Prostate gland (tissue), 2 donors: Measurements from ENCODE around the gene ZFHX3. TPM values are rescaled to one million over a fixed set of nuclear protein-coding genes. Genes with fewer than 3 reads are reported as not detected.

ENCODE experiments used
- DNase-seq: peaks from one replicate; pipeline ENCODE4 v3.0.0-alpha.2; 2019; ENCODE audit warnings: low spot score
- H3K27ac ChIP-seq, 2 donors: fragments of 200-600 bp; sonication (generic); 2 replicates each; pipeline ENCODE4 v1.5.1; 2017 to 2019
- H3K27me3 ChIP-seq: fragments of 200-600 bp; sonication (generic); replicated peaks from 2 replicates; pipeline ENCODE4 v1.5.1; 2019; ENCODE audit not compliant: insufficient read depth
- H3K36me3 ChIP-seq, 2 donors: fragments of 200-600 bp; sonication (generic); 1 replicate in 1 of 2; 2 replicates in 1 of 2; pipeline versions ENCODE4 v1.5.1 to v1.8.1; 2017 to 2019
- H3K4me1 ChIP-seq: fragments of 200-600 bp; sonication (generic); replicated peaks from 2 replicates; pipeline ENCODE4 v1.5.1; 2019
- H3K4me3 ChIP-seq, 2 donors: fragments of 200-600 bp; sonication (generic); 2 replicates each; pipeline ENCODE4 v1.5.1; 2017 to 2019
- H3K9me3 ChIP-seq: fragments of 200-600 bp; sonication (generic); 2 replicates; pipeline ENCODE4 v1.5.1; 2017
- CTCF ChIP-seq, 4 experiments: fragments of 200-600 bp in 2 of 4; fragments of 450-650 bp in 2 of 4; sonication (generic) in 2 of 4; IDR thresholded peaks; 1 replicate in 3 of 4; 2 replicates in 1 of 4; pipeline ENCODE4 v1.5.1; 2016 to 2019; ENCODE audit warnings: antibody characterized with exemption in 4 of 4, mild to moderate bottlenecking in 2 of 4, moderate library complexity in 2 of 4
- POLR2A ChIP-seq: fragments of 450-650 bp; IDR thresholded peaks from one replicate; pipeline ENCODE4 v1.6.1; 2016; ENCODE audit warnings: antibody characterized with exemption, mild to moderate bottlenecking
- POLR2AphosphoS5 ChIP-seq: sonication (generic); formaldehyde crosslinking; IDR thresholded peaks from one replicate; pipeline ENCODE4 v1.6.1; 2017; ENCODE audit warnings: antibody characterized with exemption
- WGBS: methylation state at CpG from one replicate; pipeline ENCODE4 v1.1.5; 2018; 5-methylcytosine and 5-hydroxymethylcytosine counted together
- intact Hi-C: fragments of 100-400 bp; cut with DNase I; formaldehyde crosslinking; loops from one replicate; pipeline ENCODE4 v1.14.2; 2022
- total RNA-seq, 2 donors: library from RNA; depleted of rRNA; stranded (reverse); fragments of >200 nt; gene quantifications; one replicate each; pipeline ENCODE4 v1.1.0, GENCODE V29; 2016

The ZFHX3 gene
- total RNA-seq, 2 donors from 2014 or later = 51.1 to 53.9 TPM

DNA sequence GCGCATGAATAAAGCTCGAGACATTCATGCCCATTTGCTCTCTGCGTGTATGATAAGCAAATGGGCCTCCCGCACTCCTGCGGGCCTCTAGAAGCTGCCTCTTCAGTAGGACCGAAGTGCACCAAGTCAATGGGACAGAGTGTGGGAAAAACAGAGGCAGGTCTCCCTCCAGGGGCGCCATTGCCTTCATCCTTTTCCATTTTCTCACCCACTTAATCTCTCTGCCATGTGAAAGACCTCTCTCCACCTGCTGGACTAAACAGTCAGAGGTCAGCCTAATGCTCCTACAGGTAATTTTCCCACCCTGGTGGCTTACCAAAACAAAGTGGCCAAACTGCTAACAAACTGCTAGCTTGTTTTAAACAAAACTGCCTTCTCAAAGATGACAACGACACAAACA lies 210.9 kb downstream of the ZFHX3 start:
- WGBS = 93% methylated on average over 8 of the region's 8 CpGs
- TF ChIP-seq CTCF (IDR thresholded peaks at IDR 0.05) = no peak
- no peak for TF ChIP-seq POLR2A
- no peak for TF ChIP-seq POLR2AphosphoS5
- H3K9me3 ChIP-seq = no peaks in the 10 kb centered on the region
- no peaks in the 10 kb centered on the region for H3K27me3 ChIP-seq
- peaks cover 11% of the 10 kb centered on the region for H3K4me1 ChIP-seq
- no peak for DNase-seq
- no peak overlapping the region for H3K4me3 ChIP-seq
- H3K27ac ChIP-seq = peak overlapping the region in 1 of 2 donors; percentile 65
- intact Hi-C loops = loop anchor here (10.0 kb wide), 1 partner anchor 332 kb away; no protein-coding TSS in a partner anchor
- no peaks in the 10 kb centered on the region for H3K36me3 ChIP-seq

DNA sequence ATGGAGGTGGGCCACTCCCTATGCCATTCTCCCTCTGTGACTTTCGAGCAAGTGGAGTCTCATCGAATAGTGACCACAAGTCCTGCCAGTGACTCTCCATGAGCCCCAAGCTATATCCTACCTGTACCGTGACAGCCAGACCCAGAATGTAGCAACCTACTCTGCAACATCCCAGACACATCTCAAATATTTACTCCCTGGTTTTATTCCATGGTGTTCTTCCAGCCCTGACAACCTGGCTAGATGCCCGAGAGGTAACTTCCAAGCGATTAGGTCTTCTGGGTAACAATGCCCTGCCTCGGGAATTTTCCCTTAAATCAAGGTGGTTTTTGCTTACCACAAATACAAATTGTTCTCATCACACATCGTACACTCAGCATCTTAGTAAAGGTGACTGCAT lies 211.7 kb downstream of the ZFHX3 start:
- peak overlapping the region in 1 of 2 donors; percentile 65 for H3K27ac ChIP-seq
- H3K27me3 ChIP-seq = no peaks in the 10 kb centered on the region
- intact Hi-C loops = loop anchor here (10.0 kb wide), 1 partner anchor 331 kb away; no protein-coding TSS in a partner anchor
- H3K9me3 ChIP-seq = no peaks in the 10 kb centered on the region
- H3K4me3 ChIP-seq = no peak overlapping the region
- WGBS = 56% methylated on average over 7 of the region's 7 CpGs
- peaks cover 6% of the 10 kb centered on the region for H3K4me1 ChIP-seq
- peak; percentile 85 for DNase-seq
- TF ChIP-seq POLR2A (no peak), CTCF (IDR thresholded peaks at IDR 0.05) (no peak), POLR2AphosphoS5 (peak; percentile 85)
- no peaks in the 10 kb centered on the region for H3K36me3 ChIP-seq

GRCh38 chr16:72835086-72835485 lies 212.8 kb downstream of the ZFHX3 start:
- no peak for TF ChIP-seq POLR2AphosphoS5
- TF ChIP-seq POLR2A = no peak
- no peak for TF ChIP-seq CTCF (IDR thresholded peaks at IDR 0.05)
- Histone ChIP-seq H3K4me1 (peaks cover 6% of the 10 kb centered on the region), H3K27ac (no peak overlapping the region), H3K4me3 (no peak overlapping the region), H3K9me3 (no peaks in the 10 kb centered on the region), H3K36me3 (no peaks in the 10 kb centered on the region), H3K27me3 (no peaks in the 10 kb centered on the region)
- intact Hi-C loops = loop anchor here (10.0 kb wide), 1 partner anchor 330 kb away; no protein-coding TSS in a partner anchor
- no peak for DNase-seq
- WGBS = 93% methylated on average over 7 of the region's 7 CpGs

- intact Hi-C loops = loop anchor here (5.0 to 10.0 kb wide), 3 partner anchors 213 to 363 kb away; partner anchors contain the start of gene ZFHX3
- no peaks in the 10 kb centered on the region for H3K36me3 ChIP-seq
- H3K4me1 ChIP-seq = peaks cover 6% of the 10 kb centered on the region
- H3K4me3 ChIP-seq = no peak overlapping the region
- DNase-seq = no peak
- 98% methylated on average over 9 of the region's 9 CpGs for WGBS
- no peaks in the 10 kb centered on the region for H3K9me3 ChIP-seq
- TF ChIP-seq POLR2A = no peak
- no peak for TF ChIP-seq POLR2AphosphoS5
- H3K27ac ChIP-seq = no peak overlapping the region
- no peaks in the 10 kb centered on the region for H3K27me3 ChIP-seq
Measured at GRCh38 chr16:72834499-72834898, 213.4 kb downstream of the ZFHX3 start.

DNA sequence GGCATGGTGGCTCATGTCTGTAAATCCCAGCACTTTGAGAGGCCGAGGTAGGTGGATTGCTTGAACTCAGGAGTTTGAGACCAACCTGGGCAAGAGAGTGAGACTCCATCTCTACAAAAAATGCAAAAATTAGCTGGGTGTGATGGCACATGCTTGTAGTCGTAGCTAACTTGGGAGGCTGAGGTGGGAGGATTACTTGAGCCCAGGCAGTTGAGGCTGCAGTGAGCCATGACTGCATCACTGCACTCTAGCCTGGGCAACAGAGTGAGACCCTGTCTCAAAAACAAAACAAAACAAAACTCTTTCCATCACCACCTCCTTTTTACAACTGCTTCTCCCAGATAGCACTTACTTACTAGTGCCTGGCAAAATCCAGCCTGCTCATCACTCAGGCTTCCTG lies 214.0 kb downstream of the ZFHX3 start:
- intact Hi-C loops = loop anchor here (5.0 to 10.0 kb wide), 3 partner anchors 213 to 363 kb away; partner anchors contain the start of gene ZFHX3
- no peaks in the 10 kb centered on the region for H3K27me3 ChIP-seq
- TF ChIP-seq CTCF (IDR thresholded peaks at IDR 0.05) (no peak), POLR2AphosphoS5 (no peak), POLR2A (no peak)
- WGBS = 98% methylated on average over 2 of the region's 2 CpGs
- peaks cover 6% of the 10 kb centered on the region for H3K4me1 ChIP-seq
- H3K4me3 ChIP-seq = no peak overlapping the region
- H3K9me3 ChIP-seq = no peaks in the 10 kb centered on the region
- no peaks in the 10 kb centered on the region for H3K36me3 ChIP-seq
- DNase-seq = no peak
- H3K27ac ChIP-seq = no peak overlapping the region
